Body of pancreas (tissue), 4 donors: ENCODE measurements around the gene MT3.

ENCODE experiments used
- CTCF ChIP-seq, 7 experiments: fragments of 450-650 bp in 4 of 7; fragments of 200-600 bp in 3 of 7; sonication (generic) in 3 of 7; IDR thresholded peaks; one replicate each; pipeline ENCODE4 v1.5.1; 2016 to 2019; ENCODE audit warnings: antibody characterized with exemption in 7 of 7
- POLR2A ChIP-seq, 3 donors: fragments of 450-650 bp; IDR thresholded peaks; one replicate each; pipeline ENCODE4 v1.6.1; 2016; ENCODE audit warnings: antibody characterized with exemption in 3 of 3, mild to moderate bottlenecking in 2 of 3

- no peak for TF ChIP-seq POLR2A (IDR thresholded peaks at IDR 0.05)
- no peak for TF ChIP-seq CTCF (IDR thresholded peaks at IDR 0.05)
These were observed 47.3 kb upstream of the MT3 start for GRCh38 chr16:56542039-56542438.
